Activated CD8-positive, alpha-beta T cell treated with anti-CD3 and anti-CD28 coated beads, Interleukin-2, amount 10 ng/mL, durations not matched to agents 7 days and 5 days (primary cell): ENCODE measurements around the gene NSD2. TPM values are rescaled to one million over a fixed set of nuclear protein-coding genes. Genes with fewer than 3 reads are reported as not detected.

Experiments used
- ATAC-seq: fragments of 150-1000 bp; cut with Tn5 transposase; one replicate; pipeline ENCODE4 v1.10.0; 2021; ENCODE audit warnings: moderate library complexity
- CTCF ChIA-PET: fragments of 350-600 bp; sonication (Branson Sonifier 250); formaldehyde crosslinking; loops from one replicate; lab custom pipeline; 2021; ENCODE audit warnings: antibody characterized with exemption; lab: Charles Lee
- POLR2A ChIA-PET: fragments of 350-600 bp; sonication (Branson Sonifier 250); formaldehyde crosslinking; loops from one replicate; lab custom pipeline; 2021; ENCODE audit warnings: antibody characterized with exemption; lab: Charles Lee
- DNase-seq: peaks from one replicate; pipeline ENCODE4 v3.0.0-alpha.2; 2020
- H3K27ac Mint-ChIP-seq: one replicate; pipeline ENCODE4 v1.8.0; 2021; ENCODE audit warnings: mild to moderate bottlenecking, mixed read lengths
- H3K27me3 Mint-ChIP-seq: one replicate; pipeline ENCODE4 v1.8.0; 2021; ENCODE audit warnings: low read depth, mixed read lengths
- H3K36me3 Mint-ChIP-seq: one replicate; pipeline ENCODE4 v1.8.0; 2021; ENCODE audit warnings: low read depth, mixed read lengths
- H3K4me1 Mint-ChIP-seq: one replicate; pipeline ENCODE4 v1.8.0; 2021; ENCODE audit warnings: low read depth, mixed read lengths
- H3K4me3 Mint-ChIP-seq: one replicate; pipeline ENCODE4 v1.8.0; 2021; ENCODE audit warnings: mild to moderate bottlenecking, mixed read lengths
- H3K9me3 Mint-ChIP-seq: one replicate; pipeline ENCODE4 v1.8.0; 2022; ENCODE audit warnings: mixed read lengths; ENCODE audit not compliant: insufficient read depth
- total RNA-seq, 2 experiments: library from RNA; stranded (reverse); gene quantifications; one replicate each; pipeline ENCODE4 v1.2.3, GENCODE V29; 2021

The NSD2 gene
- total RNA-seq, 2 experiments from 2014 or later, result 287 to 290 TPM

GRCh38 chr4:1885414-1885813, 14.2 kb downstream of the NSD2 start:
- ChIA-PET POLR2A (no interaction called here), CTCF (interaction anchor here (10.0 kb wide), 1 partner anchor 14 kb away, joined by 64 read pairs; no protein-coding TSS in a partner anchor)
- DNase-seq (no peak), ATAC-seq (no peak)
- H3K9me3 Mint-ChIP-seq, result no peaks in the 10 kb centered on the region
- H3K27ac Mint-ChIP-seq, result peak overlapping the region; percentile 56
- peaks cover 39% of the 10 kb centered on the region for H3K36me3 Mint-ChIP-seq
- H3K27me3 Mint-ChIP-seq, result no peaks in the 10 kb centered on the region
- H3K4me3 Mint-ChIP-seq, result no peak overlapping the region
- H3K4me1 Mint-ChIP-seq, result peaks cover 47% of the 10 kb centered on the region

- Mint-ChIP-seq H3K9me3 (no peaks in the 10 kb centered on the region), H3K36me3 (peaks cover 36% of the 10 kb centered on the region), H3K4me1 (peaks cover 40% of the 10 kb centered on the region), H3K27ac (peak overlapping the region; percentile 36), H3K27me3 (no peaks in the 10 kb centered on the region), H3K4me3 (no peak overlapping the region)
- ChIA-PET CTCF (interaction anchor here (0.6 to 10.0 kb wide), 3 partner anchors 12 to 142 kb away, joined by 3 to 64 read pairs (median 3); no protein-coding TSS in a partner anchor), POLR2A (interaction anchor here (1.2 kb wide), 1 partner anchor 11 kb away, joined by 3 read pairs; no protein-coding TSS in a partner anchor)
- DNase-seq, result no peak
- ATAC-seq, result no peak
Measured at GRCh38 chr4:1887052-1887451, 15.9 kb downstream of the NSD2 start.

- ATAC-seq, result no peak
- ChIA-PET CTCF (interaction anchor here (0.6 to 10.0 kb wide), 2 partner anchors 8 to 311 kb away, joined by 3 to 64 read pairs; no protein-coding TSS in a partner anchor), POLR2A (no interaction called here)
Measured at GRCh38 chr4:1890979-1891570, 19.9 kb downstream of the NSD2 start.

GRCh38 chr4:1895971-1896657, 24.9 kb downstream of the NSD2 start:
- H3K4me3 Mint-ChIP-seq, result no peak overlapping the region
- no peaks in the 10 kb centered on the region for H3K27me3 Mint-ChIP-seq
- CTCF ChIA-PET, result no interaction called here
- H3K4me1 Mint-ChIP-seq, result peaks cover 52% of the 10 kb centered on the region
- no peak overlapping the region for H3K27ac Mint-ChIP-seq
- H3K9me3 Mint-ChIP-seq, result no peaks in the 10 kb centered on the region
- DNase-seq (no peak), ATAC-seq (no peak)
- POLR2A ChIA-PET, result interaction anchor here (0.9 kb wide), 1 partner anchor 23 kb away, joined by 4 read pairs; no protein-coding TSS in a partner anchor
- H3K36me3 Mint-ChIP-seq, result peaks cover 75% of the 10 kb centered on the region

More at GRCh38 chr4:1890979-1891570, 19.9 kb downstream of the NSD2 start:
- H3K4me1 Mint-ChIP-seq, result peaks cover 33% of the 10 kb centered on the region
- H3K27ac Mint-ChIP-seq, result no peak overlapping the region
- no peak for DNase-seq
- H3K4me3 Mint-ChIP-seq, result no peak overlapping the region
- H3K27me3 Mint-ChIP-seq, result no peaks in the 10 kb centered on the region
- no peaks in the 10 kb centered on the region for H3K9me3 Mint-ChIP-seq
- peaks cover 51% of the 10 kb centered on the region for H3K36me3 Mint-ChIP-seq

GRCh38 chr4:1896658-1896991, 25.4 kb downstream of the NSD2 start:
- DNase-seq (no peak), ATAC-seq (no peak)
- Mint-ChIP-seq H3K4me1 (peaks cover 52% of the 10 kb centered on the region), H3K4me3 (no peak overlapping the region), H3K9me3 (no peaks in the 10 kb centered on the region), H3K36me3 (peaks cover 77% of the 10 kb centered on the region), H3K27me3 (no peaks in the 10 kb centered on the region), H3K27ac (peak overlapping the region; percentile 39)
- ChIA-PET CTCF (no interaction called here), POLR2A (interaction anchor here (0.9 to 1.0 kb wide), 2 partner anchors 9 to 24 kb away, joined by 3 to 4 read pairs; no protein-coding TSS in a partner anchor)

- DNase-seq (no peak), ATAC-seq (no peak)
- no peaks in the 10 kb centered on the region for H3K27me3 Mint-ChIP-seq
- H3K9me3 Mint-ChIP-seq, result no peaks in the 10 kb centered on the region
- H3K4me1 Mint-ChIP-seq, result peaks cover 61% of the 10 kb centered on the region
- ChIA-PET CTCF (interaction anchor here (1.1 to 4.7 kb wide), 6 partner anchors 11 to 88 kb away, joined by 3 to 64 read pairs (median 14); partner anchors contain the start of gene LETM1), POLR2A (interaction anchor here (0.8 kb wide), 1 partner anchor 25 kb away, joined by 3 read pairs; no protein-coding TSS in a partner anchor)
- peaks cover 76% of the 10 kb centered on the region for H3K36me3 Mint-ChIP-seq
- no peak overlapping the region for H3K4me3 Mint-ChIP-seq
- H3K27ac Mint-ChIP-seq, result peak overlapping the region; percentile 70
Measured at GRCh38 chr4:1898007-1898406, 26.8 kb downstream of the NSD2 start.

- CTCF ChIA-PET, result interaction anchor here (0.7 to 4.7 kb wide), 25 partner anchors 10 to 209 kb away, joined by 3 to 64 read pairs (median 5); partner anchors contain the start of gene LETM1
- no peaks in the 10 kb centered on the region for H3K27me3 Mint-ChIP-seq
- no peak for DNase-seq
- H3K4me3 Mint-ChIP-seq, result no peak overlapping the region
- H3K36me3 Mint-ChIP-seq, result peaks cover 78% of the 10 kb centered on the region
- ATAC-seq, result no peak
- H3K4me1 Mint-ChIP-seq, result peaks cover 65% of the 10 kb centered on the region
- peak overlapping the region; percentile 79 for H3K27ac Mint-ChIP-seq
- H3K9me3 Mint-ChIP-seq, result no peaks in the 10 kb centered on the region
- POLR2A ChIA-PET, result interaction anchor here (1.3 to 2.3 kb wide), 3 partner anchors 10 to 28 kb away, joined by 5 to 14 read pairs (median 7); partner anchors contain the start of gene NSD2
Measured at GRCh38 chr4:1898681-1899080, 27.5 kb downstream of the NSD2 start.

GRCh38 chr4:1899149-1900086, 28.2 kb downstream of the NSD2 start:
- peaks cover 72% of the 10 kb centered on the region for H3K4me1 Mint-ChIP-seq
- no peaks in the 10 kb centered on the region for H3K27me3 Mint-ChIP-seq
- ATAC-seq (peak; percentile 94), DNase-seq (peak; percentile 85)
- no peaks in the 10 kb centered on the region for H3K9me3 Mint-ChIP-seq
- ChIA-PET CTCF (interaction anchor here (0.7 to 4.7 kb wide), 32 partner anchors 10 to 210 kb away, joined by 3 to 64 read pairs (median 5); partner anchors contain the start of gene LETM1), POLR2A (interaction anchor here (0.6 to 2.3 kb wide), 5 partner anchors 8 to 327 kb away, joined by 3 to 14 read pairs (median 5); partner anchors contain the start of gene NSD2)
- peaks cover 79% of the 10 kb centered on the region for H3K36me3 Mint-ChIP-seq
- H3K4me3 Mint-ChIP-seq, result no peak overlapping the region
- H3K27ac Mint-ChIP-seq, result peak overlapping the region; percentile 79

GRCh38 chr4:1900087-1900433, 28.9 kb downstream of the NSD2 start:
- no peak for ATAC-seq
- no peaks in the 10 kb centered on the region for H3K27me3 Mint-ChIP-seq
- H3K36me3 Mint-ChIP-seq, result peaks cover 80% of the 10 kb centered on the region
- ChIA-PET CTCF (interaction anchor here (0.7 to 4.7 kb wide), 24 partner anchors 9 to 177 kb away, joined by 3 to 64 read pairs (median 6); partner anchors contain the start of gene LETM1), POLR2A (interaction anchor here (0.6 to 2.3 kb wide), 5 partner anchors 7 to 327 kb away, joined by 3 to 14 read pairs (median 5); partner anchors contain the start of gene NSD2)
- no peak overlapping the region for H3K27ac Mint-ChIP-seq
- H3K9me3 Mint-ChIP-seq, result no peaks in the 10 kb centered on the region
- no peak overlapping the region for H3K4me3 Mint-ChIP-seq
- peaks cover 75% of the 10 kb centered on the region for H3K4me1 Mint-ChIP-seq
- DNase-seq, result no peak

- no peaks in the 10 kb centered on the region for H3K9me3 Mint-ChIP-seq
- H3K27ac Mint-ChIP-seq, result no peak overlapping the region
- peaks cover 75% of the 10 kb centered on the region for H3K4me1 Mint-ChIP-seq
- H3K27me3 Mint-ChIP-seq, result no peaks in the 10 kb centered on the region
- peaks cover 80% of the 10 kb centered on the region for H3K36me3 Mint-ChIP-seq
- DNase-seq, result no peak
- CTCF ChIA-PET, result interaction anchor here (1.2 to 4.7 kb wide), 13 partner anchors 8 to 153 kb away, joined by 4 to 64 read pairs (median 11); partner anchors contain the start of gene LETM1
- POLR2A ChIA-PET, result interaction anchor here (2.3 kb wide), 1 partner anchor 30 kb away, joined by 14 read pairs; the partner anchor contains the start of gene NSD2
- no peak overlapping the region for H3K4me3 Mint-ChIP-seq
- ATAC-seq, result no peak
Measured at GRCh38 chr4:1900624-1901023, 29.4 kb downstream of the NSD2 start.
